Loucy (cell line): ENCODE results near the gene CYP2A6.

Experiments used
- EZH2phosphoT487 ChIP-seq: fragments of 200-600 bp; IDR thresholded peaks from 2 replicates; pipeline ENCODE4 v1.6.1; 2018; ENCODE audit warnings: antibody characterized with exemption, mild to moderate bottlenecking, moderate library complexity, borderline replicate concordance
- TF ChIP-seq, protein P1 (sequence below): fragments of 200-600 bp; sonication (generic); conservative IDR thresholded peaks from 2 replicates; pipeline ENCODE4 v1.5.1; 2014; ENCODE audit warnings: mild to moderate bottlenecking, antibody characterized with exemption, low read length

GRCh38 chr19:40872209-40872608, 22.0 kb upstream of the CYP2A6 start:
- TF ChIP-seq, protein P1, sequence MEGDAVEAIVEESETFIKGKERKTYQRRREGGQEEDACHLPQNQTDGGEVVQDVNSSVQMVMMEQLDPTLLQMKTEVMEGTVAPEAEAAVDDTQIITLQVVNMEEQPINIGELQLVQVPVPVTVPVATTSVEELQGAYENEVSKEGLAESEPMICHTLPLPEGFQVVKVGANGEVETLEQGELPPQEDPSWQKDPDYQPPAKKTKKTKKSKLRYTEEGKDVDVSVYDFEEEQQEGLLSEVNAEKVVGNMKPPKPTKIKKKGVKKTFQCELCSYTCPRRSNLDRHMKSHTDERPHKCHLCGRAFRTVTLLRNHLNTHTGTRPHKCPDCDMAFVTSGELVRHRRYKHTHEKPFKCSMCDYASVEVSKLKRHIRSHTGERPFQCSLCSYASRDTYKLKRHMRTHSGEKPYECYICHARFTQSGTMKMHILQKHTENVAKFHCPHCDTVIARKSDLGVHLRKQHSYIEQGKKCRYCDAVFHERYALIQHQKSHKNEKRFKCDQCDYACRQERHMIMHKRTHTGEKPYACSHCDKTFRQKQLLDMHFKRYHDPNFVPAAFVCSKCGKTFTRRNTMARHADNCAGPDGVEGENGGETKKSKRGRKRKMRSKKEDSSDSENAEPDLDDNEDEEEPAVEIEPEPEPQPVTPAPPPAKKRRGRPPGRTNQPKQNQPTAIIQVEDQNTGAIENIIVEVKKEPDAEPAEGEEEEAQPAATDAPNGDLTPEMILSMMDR, result no peak
- TF ChIP-seq EZH2phosphoT487, result no peak
